Panc1 (cell line): ENCODE measurements around the gene RNF145. TPM values are rescaled to one million over a fixed set of nuclear protein-coding genes. Genes with fewer than 3 reads are reported as not detected.

Experiments
- ATAC-seq: fragments of 200-7000 bp; cut with Tn5 transposase; 2 replicates; pipeline ENCODE4 v1.9.1; 2020; ENCODE audit warnings: mild to moderate bottlenecking, moderate library complexity
- BruUV-seq: library from RNA; stranded (reverse); fragments of 400-500 nt; replicated peaks from 2 replicates; lab custom pipeline; 2021; lab: Mats Ljungman, UMichigan
- CTCF ChIA-PET: fragments of 300-600 bp; sonication (Branson Sonifier 250); formaldehyde crosslinking; loops from one replicate; lab custom pipeline; 2022; ENCODE audit warnings: antibody characterized with exemption; lab: Charles Lee
- POLR2A ChIA-PET: fragments of 300-600 bp; sonication (Branson Sonifier 250); formaldehyde crosslinking; loops from one replicate; lab custom pipeline; 2022; ENCODE audit warnings: antibody characterized with exemption; lab: Charles Lee
- DNase-seq: peaks from one replicate; pipeline ENCODE4 v3.0.0-alpha.2; 2010; ENCODE audit warnings: low read depth, low spot score
- H3K27ac ChIP-seq: 2 replicates; pipeline ENCODE4 v1.5.1; 2011; ENCODE audit warnings: mild to moderate bottlenecking, low read length, inconsistent platforms
- H3K27me3 ChIP-seq: fragments of 200-500 bp; sonication (Bioruptor generic); 2 replicates; pipeline ENCODE4 v1.6.0; 2014; ENCODE audit warnings: low read length, inconsistent platforms; ENCODE audit not compliant: control insufficient read depth, insufficient read depth
- H3K36me3 ChIP-seq: fragments of 200-500 bp; sonication (Bioruptor generic); 2 replicates; pipeline ENCODE4 v1.5.1; 2014; ENCODE audit warnings: inconsistent platforms, mild to moderate bottlenecking, low read length, moderate library complexity; ENCODE audit not compliant: control insufficient read depth, insufficient read depth
- H3K4me1 ChIP-seq: 2 replicates; pipeline ENCODE4 v1.5.1; 2011; ENCODE audit warnings: inconsistent platforms, mild to moderate bottlenecking, low read length, moderate library complexity; ENCODE audit not compliant: control insufficient read depth, insufficient read depth
- H3K4me3 ChIP-seq, 2 experiments: 2 replicates each; pipeline ENCODE4 v1.5.1; 2011 to 2012; ENCODE audit warnings: low read depth in 2 of 2, low read length in 2 of 2, mild to moderate bottlenecking in 2 of 2, inconsistent platforms in 1 of 2, moderate library complexity in 1 of 2
- H3K9me3 ChIP-seq: fragments of 200-500 bp; sonication (Bioruptor generic); 2 replicates; pipeline ENCODE4 v1.5.1; 2014; ENCODE audit warnings: low read depth, mild to moderate bottlenecking, inconsistent platforms, low read length, moderate library complexity; ENCODE audit not compliant: control insufficient read depth, insufficient read depth
- POLR2AphosphoS5 ChIP-seq: IDR thresholded peaks from 2 replicates; pipeline ENCODE4 v1.6.1; 2012; ENCODE audit warnings: mild to moderate bottlenecking, low read depth, low read length, moderate library complexity
- SIN3A ChIP-seq: IDR thresholded peaks from 2 replicates; pipeline ENCODE4 v1.6.1; 2012; ENCODE audit warnings: low read depth, mild to moderate bottlenecking, low read length, moderate library complexity, borderline replicate concordance; ENCODE audit not compliant: insufficient read depth
- TCF7L2 ChIP-seq: IDR thresholded peaks from 2 replicates; pipeline ENCODE4 v1.6.1; 2011; ENCODE audit warnings: mild to moderate bottlenecking, low read depth, low read length, inconsistent platforms
- in situ Hi-C: cut with HindIII; loops from 2 replicates; pipeline ENCODE4 v1.10.0; 2016; ENCODE audit warnings: low sequenced_read_pairs, low pct_unique_long_range_greater_than_20kb
- intact Hi-C: fragments of 100-400 bp; cut with micrococcal nuclease; formaldehyde crosslinking; loops from one replicate; pipeline ENCODE4 v1.10.0; 2022; ENCODE audit not compliant: unreplicated experiment
- total RNA-seq: library from RNA; stranded (reverse); gene quantifications from one replicate; pipeline ENCODE4 v1.2.1, GENCODE V29; 2021; ENCODE audit not compliant: unreplicated experiment
- TF ChIP-seq, protein P1 (sequence below): fragments of 450-650 bp; IDR thresholded peaks from 2 replicates; pipeline ENCODE4 v1.5.1; 2017; ENCODE audit warnings: mild to moderate bottlenecking
- TF ChIP-seq, protein P2 (sequence below), 2 experiments: IDR thresholded peaks; 2 replicates each; pipeline ENCODE4 v1.6.1; 2011 to 2012; ENCODE audit warnings: low read depth in 2 of 2, control low read depth in 1 of 2, low read length in 1 of 2, mild to moderate bottlenecking in 1 of 2, moderate library complexity in 1 of 2; ENCODE audit not compliant: insufficient read depth in 1 of 2

The RNF145 gene
- total RNA-seq, 1 experiment from 2014 or later = 81.8 TPM

DNA sequence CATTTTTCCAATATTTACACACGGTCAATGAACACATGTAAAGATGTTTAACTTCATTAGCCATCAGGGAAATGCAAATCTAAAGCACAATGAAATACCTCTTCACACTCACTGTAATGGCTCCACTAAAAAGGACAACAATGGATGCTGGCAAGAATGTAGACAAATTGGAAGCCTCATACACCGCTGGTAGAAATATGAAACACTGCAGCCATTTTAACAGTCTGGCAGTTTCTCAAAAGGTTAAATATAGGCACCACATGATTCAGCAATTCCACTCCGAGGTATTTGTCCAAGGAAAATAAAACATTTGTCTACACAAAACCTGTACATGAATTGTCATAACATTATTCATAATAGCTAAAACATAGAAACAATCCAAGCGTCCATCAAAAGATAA is 20.0 kb downstream of the RNF145 start:
- no TSS peak for BruUV-seq
- peaks cover 19% of the 10 kb centered on the region for H3K36me3 ChIP-seq

DNA sequence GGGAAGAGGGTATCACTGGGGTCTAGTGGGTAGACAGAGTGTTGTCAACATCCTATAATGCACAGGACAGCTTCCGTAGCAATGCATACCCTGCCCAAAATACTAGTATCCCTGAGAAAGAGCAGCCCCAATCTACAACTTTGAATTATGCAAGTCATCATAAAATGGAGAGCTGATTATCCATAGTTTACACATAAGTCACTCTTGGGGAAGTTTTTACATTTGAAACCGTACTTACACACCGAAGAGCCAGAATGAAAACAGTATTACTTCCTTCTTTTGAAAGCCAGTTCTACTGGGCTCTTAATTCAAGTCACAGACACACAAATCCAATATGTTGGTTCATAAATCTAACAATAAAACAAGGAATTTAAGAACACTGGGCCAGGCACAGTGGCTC is 21.6 kb downstream of the RNF145 start:
- ChIA-PET CTCF (no interaction called here), POLR2A (no interaction called here)
- H3K27ac ChIP-seq = no peak overlapping the region
- peaks cover 2% of the 10 kb centered on the region for H3K4me1 ChIP-seq
- H3K4me3 ChIP-seq = no peak overlapping the region
- H3K36me3 ChIP-seq = peaks cover 15% of the 10 kb centered on the region
- intact Hi-C loops (no loop called here), in situ Hi-C loops (no loop called here)
- no peaks in the 10 kb centered on the region for H3K9me3 ChIP-seq
- no peak for ATAC-seq
- TF ChIP-seq TCF7L2 = no peak
- no peak for TF ChIP-seq SIN3A
- TF ChIP-seq POLR2AphosphoS5 = no peak
- BruUV-seq = no TSS peak
- no peaks in the 10 kb centered on the region for H3K27me3 ChIP-seq
- DNase-seq = no peak

More for the DNA sequence above, 20.0 kb downstream of the RNF145 start:
- ChIA-PET POLR2A (no interaction called here), CTCF (no interaction called here)
- intact Hi-C loops = no loop called here
- no peak overlapping the region for H3K27ac ChIP-seq
- ATAC-seq = no peak
- TF ChIP-seq POLR2AphosphoS5 = no peak
- TF ChIP-seq, protein P1, sequence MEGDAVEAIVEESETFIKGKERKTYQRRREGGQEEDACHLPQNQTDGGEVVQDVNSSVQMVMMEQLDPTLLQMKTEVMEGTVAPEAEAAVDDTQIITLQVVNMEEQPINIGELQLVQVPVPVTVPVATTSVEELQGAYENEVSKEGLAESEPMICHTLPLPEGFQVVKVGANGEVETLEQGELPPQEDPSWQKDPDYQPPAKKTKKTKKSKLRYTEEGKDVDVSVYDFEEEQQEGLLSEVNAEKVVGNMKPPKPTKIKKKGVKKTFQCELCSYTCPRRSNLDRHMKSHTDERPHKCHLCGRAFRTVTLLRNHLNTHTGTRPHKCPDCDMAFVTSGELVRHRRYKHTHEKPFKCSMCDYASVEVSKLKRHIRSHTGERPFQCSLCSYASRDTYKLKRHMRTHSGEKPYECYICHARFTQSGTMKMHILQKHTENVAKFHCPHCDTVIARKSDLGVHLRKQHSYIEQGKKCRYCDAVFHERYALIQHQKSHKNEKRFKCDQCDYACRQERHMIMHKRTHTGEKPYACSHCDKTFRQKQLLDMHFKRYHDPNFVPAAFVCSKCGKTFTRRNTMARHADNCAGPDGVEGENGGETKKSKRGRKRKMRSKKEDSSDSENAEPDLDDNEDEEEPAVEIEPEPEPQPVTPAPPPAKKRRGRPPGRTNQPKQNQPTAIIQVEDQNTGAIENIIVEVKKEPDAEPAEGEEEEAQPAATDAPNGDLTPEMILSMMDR = no peak
- TF ChIP-seq, protein P2, sequence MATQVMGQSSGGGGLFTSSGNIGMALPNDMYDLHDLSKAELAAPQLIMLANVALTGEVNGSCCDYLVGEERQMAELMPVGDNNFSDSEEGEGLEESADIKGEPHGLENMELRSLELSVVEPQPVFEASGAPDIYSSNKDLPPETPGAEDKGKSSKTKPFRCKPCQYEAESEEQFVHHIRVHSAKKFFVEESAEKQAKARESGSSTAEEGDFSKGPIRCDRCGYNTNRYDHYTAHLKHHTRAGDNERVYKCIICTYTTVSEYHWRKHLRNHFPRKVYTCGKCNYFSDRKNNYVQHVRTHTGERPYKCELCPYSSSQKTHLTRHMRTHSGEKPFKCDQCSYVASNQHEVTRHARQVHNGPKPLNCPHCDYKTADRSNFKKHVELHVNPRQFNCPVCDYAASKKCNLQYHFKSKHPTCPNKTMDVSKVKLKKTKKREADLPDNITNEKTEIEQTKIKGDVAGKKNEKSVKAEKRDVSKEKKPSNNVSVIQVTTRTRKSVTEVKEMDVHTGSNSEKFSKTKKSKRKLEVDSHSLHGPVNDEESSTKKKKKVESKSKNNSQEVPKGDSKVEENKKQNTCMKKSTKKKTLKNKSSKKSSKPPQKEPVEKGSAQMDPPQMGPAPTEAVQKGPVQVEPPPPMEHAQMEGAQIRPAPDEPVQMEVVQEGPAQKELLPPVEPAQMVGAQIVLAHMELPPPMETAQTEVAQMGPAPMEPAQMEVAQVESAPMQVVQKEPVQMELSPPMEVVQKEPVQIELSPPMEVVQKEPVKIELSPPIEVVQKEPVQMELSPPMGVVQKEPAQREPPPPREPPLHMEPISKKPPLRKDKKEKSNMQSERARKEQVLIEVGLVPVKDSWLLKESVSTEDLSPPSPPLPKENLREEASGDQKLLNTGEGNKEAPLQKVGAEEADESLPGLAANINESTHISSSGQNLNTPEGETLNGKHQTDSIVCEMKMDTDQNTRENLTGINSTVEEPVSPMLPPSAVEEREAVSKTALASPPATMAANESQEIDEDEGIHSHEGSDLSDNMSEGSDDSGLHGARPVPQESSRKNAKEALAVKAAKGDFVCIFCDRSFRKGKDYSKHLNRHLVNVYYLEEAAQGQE (IDR thresholded peaks at IDR 0.05; ENCODE audit: insufficient read depth in 1 of 2, low read depth in 2 of 2, low read length in 1 of 2) = no peak
- TF ChIP-seq SIN3A = no peak
- no peak for TF ChIP-seq TCF7L2
- H3K27me3 ChIP-seq = no peaks in the 10 kb centered on the region
- H3K9me3 ChIP-seq = no peaks in the 10 kb centered on the region
- in situ Hi-C loops = no loop called here
- no peak overlapping the region for H3K4me3 ChIP-seq
- DNase-seq = no peak
- H3K4me1 ChIP-seq = peaks cover 2% of the 10 kb centered on the region; the same call in 1 of the 2 replicates

DNA sequence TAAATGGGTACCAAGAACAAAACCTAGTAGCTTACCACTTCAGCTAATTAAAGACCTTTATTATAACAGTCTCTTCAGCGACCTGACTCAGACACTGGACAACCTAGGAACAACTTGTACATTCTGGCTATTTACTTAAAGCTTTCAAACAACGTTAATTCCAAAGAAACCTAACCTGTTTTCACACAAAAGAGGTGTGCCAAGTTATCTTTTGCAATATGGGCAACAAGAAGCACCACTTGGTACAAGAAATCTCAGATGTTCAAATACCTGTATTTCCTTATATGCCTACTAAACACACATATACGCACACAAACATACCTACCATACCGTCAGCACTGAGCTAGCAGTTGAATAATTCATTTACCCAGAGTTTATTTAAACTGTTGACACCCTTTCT is 23.0 kb downstream of the RNF145 start:
- Histone ChIP-seq H3K36me3 (peaks cover 18% of the 10 kb centered on the region), H3K4me1 (no peaks in the 10 kb centered on the region; the same call in none of the 2 replicates), H3K27me3 (no peaks in the 10 kb centered on the region), H3K9me3 (no peaks in the 10 kb centered on the region), H3K4me3 (no peak overlapping the region), H3K27ac (no peak overlapping the region)
- ChIA-PET POLR2A (no interaction called here), CTCF (no interaction called here)
- in situ Hi-C loops (no loop called here), intact Hi-C loops (no loop called here)
- ATAC-seq (no peak), DNase-seq (no peak)
- no TSS peak for BruUV-seq
- TF ChIP-seq SIN3A (no peak), POLR2AphosphoS5 (no peak), TCF7L2 (no peak)
- TF ChIP-seq, protein P1 = no peak
- TF ChIP-seq, protein P2 (IDR thresholded peaks at IDR 0.05; ENCODE audit: insufficient read depth in 1 of 2, low read depth in 2 of 2, low read length in 1 of 2) = no peak
